ENCODE measurements around the gene SKIL. TPM values are rescaled to one million over a fixed set of nuclear protein-coding genes. Genes with fewer than 3 reads are reported as not detected.

SKIL gene
- total RNA-seq, 1 donor from 2014 or later, result 123 TPM

DNA sequence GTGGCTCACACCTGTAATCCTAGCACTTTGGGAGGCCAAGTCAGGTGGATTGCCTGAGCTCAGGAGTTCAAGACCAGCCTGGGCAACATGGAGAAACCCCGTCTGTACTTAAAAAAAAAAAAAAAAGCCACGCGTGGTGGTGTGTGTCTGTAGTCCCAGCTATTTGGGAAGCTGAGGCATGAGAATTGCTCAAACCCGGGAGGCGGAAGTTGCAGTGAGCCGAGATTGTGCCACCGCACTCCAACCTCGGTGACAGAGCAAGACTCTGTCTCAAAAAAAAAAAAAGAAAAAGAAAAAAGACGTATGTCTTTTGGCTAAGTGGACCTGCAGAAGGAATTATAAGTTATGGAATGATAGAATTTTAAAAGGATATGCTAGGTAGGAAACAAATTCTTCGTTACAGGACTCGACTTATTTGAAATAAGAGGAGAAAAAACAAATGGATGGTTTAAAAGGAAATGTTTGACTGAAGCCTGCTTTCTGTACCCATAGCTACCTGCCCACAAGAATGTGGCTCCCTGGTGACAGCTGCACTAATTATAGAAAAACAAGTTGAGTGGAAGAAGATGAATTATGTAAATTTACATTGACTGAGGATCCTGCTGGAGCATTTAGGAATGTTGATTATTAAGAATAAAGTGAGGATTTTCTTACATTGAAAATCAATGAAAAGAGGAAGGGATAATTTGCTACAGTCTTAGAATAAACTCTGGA, 36.0 kb upstream of the SKIL start:
- H3K27ac Mint-ChIP-seq, result no peak overlapping the region
- TF ChIP-seq, protein P1, sequence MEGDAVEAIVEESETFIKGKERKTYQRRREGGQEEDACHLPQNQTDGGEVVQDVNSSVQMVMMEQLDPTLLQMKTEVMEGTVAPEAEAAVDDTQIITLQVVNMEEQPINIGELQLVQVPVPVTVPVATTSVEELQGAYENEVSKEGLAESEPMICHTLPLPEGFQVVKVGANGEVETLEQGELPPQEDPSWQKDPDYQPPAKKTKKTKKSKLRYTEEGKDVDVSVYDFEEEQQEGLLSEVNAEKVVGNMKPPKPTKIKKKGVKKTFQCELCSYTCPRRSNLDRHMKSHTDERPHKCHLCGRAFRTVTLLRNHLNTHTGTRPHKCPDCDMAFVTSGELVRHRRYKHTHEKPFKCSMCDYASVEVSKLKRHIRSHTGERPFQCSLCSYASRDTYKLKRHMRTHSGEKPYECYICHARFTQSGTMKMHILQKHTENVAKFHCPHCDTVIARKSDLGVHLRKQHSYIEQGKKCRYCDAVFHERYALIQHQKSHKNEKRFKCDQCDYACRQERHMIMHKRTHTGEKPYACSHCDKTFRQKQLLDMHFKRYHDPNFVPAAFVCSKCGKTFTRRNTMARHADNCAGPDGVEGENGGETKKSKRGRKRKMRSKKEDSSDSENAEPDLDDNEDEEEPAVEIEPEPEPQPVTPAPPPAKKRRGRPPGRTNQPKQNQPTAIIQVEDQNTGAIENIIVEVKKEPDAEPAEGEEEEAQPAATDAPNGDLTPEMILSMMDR (IDR thresholded peaks at IDR 0.05), result no peak
- ChIA-PET POLR2A (interaction anchor here (1.6 kb wide), 1 partner anchor 35 kb away, joined by 5 read pairs; the partner anchor contains the start of gene SKIL), CTCF (no interaction called here)
- H3K9me3 Mint-ChIP-seq, result no peaks in the 10 kb centered on the region
- no peaks in the 10 kb centered on the region for H3K36me3 Mint-ChIP-seq (ENCODE audit: low read depth)
- ATAC-seq (ENCODE audit: low read depth), result no peak
- DNase-seq, result no peak
- H3K27me3 Mint-ChIP-seq, result no peaks in the 10 kb centered on the region
- peaks cover 4% of the 10 kb centered on the region for H3K4me1 Mint-ChIP-seq
- no peak overlapping the region for H3K4me3 Mint-ChIP-seq
- intact Hi-C loops (cut with micrococcal nuclease), result no loop called here

DNA sequence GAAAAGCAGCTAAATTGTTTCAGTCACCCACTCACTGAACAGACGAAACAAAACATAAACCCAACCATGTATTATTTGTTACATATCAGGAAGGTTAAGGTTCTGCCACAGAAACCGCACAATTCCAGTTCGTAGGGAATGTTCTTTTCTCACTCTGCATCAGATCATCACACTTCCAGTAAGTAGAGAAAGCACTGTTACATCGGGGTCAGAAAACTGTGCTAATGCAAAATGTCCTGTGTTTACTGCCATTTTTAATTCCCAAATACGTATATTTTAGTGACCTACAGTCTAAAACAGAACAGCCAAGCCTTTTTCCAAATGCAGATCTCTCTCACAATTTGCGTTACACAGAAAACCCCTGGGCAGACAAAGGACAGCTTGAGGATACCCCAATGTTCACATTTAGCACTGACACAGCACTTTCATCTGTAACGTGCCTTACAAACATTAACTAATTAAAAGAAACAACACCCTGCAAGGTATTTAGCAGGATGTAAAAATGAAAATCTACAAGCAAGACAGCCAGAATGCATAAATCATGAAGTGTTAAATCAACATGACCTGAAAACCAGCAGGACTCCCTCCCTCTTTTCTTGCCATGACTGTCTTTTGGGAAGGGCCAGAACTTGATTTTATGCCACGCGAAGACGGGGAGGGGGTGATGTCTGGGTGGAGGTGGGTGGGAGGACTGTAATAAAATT, 34.8 kb upstream of the SKIL start:
- ChIA-PET POLR2A (no interaction called here), CTCF (no interaction called here)
- no peak for ATAC-seq (ENCODE audit: low read depth)
- no peak overlapping the region for H3K27ac Mint-ChIP-seq
- H3K36me3 Mint-ChIP-seq (ENCODE audit: low read depth), result no peaks in the 10 kb centered on the region
- H3K4me1 Mint-ChIP-seq, result peaks cover 9% of the 10 kb centered on the region
- TF ChIP-seq, protein P1 (IDR thresholded peaks at IDR 0.05), result no peak
- H3K9me3 Mint-ChIP-seq, result no peaks in the 10 kb centered on the region
- no peak for DNase-seq
- no peaks in the 10 kb centered on the region for H3K27me3 Mint-ChIP-seq
- intact Hi-C loops (cut with micrococcal nuclease), result no loop called here
- no peak overlapping the region for H3K4me3 Mint-ChIP-seq

DNA sequence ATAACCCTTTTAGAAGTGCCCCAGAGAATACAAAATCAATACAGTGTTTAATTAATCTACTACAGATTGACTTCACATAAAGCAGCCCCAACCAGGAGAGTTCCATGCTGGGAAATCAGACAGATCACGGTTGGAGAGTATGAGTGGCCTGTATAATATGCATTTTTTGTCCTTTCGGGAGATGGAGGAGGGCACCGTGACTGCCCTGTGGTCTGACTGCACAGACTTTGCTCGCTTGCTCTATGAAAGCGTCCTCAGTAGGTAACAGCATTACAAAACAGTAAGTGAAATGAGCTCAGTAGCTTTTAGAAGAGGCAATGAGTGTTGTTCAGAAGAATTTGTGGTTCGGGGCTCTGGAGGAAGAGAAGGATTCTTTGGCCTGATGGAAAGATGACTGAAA, 34.2 kb upstream of the SKIL start:
- Mint-ChIP-seq H3K9me3 (peaks cover 3% of the 10 kb centered on the region), H3K4me3 (no peak overlapping the region), H3K36me3 (ENCODE audit: low read depth) (no peaks in the 10 kb centered on the region), H3K27ac (no peak overlapping the region), H3K4me1 (peaks cover 9% of the 10 kb centered on the region), H3K27me3 (no peaks in the 10 kb centered on the region)
- TF ChIP-seq, protein P1 (IDR thresholded peaks at IDR 0.05), result no peak
- ChIA-PET CTCF (interaction anchor here (0.6 kb wide), 1 partner anchor 37 kb away, joined by 4 read pairs; no protein-coding TSS in a partner anchor), POLR2A (interaction anchor here (2.3 kb wide), 1 partner anchor 34 kb away, joined by 8 read pairs; the partner anchor contains the start of gene SKIL)
- DNase-seq (no peak), ATAC-seq (ENCODE audit: low read depth) (no peak)
- intact Hi-C loops (cut with micrococcal nuclease), result no loop called here

DNA sequence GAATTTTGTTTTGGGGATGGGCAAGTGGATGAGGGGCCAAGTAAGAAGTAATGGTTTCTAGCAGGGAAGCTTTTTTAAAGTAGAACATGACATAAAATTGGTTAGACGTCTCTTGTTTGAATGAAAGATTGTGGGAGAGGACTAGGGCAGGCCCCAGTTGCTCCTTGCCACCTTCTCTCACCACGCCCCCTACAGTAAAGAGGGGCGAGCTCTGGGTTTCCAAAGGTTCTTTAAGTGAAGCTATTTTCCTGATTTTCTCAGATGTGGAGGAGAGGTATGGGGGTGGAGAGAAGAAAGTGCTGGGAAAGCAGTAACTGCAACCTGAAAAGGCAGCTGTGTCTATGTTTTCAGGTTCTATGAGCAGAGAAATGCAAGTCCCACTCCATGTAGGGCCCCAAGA, 32.6 kb upstream of the SKIL start:
- H3K4me1 Mint-ChIP-seq, result peaks cover 10% of the 10 kb centered on the region
- TF ChIP-seq, protein P1 (IDR thresholded peaks at IDR 0.05), result no peak
- no peak overlapping the region for H3K4me3 Mint-ChIP-seq
- H3K36me3 Mint-ChIP-seq (ENCODE audit: low read depth), result no peaks in the 10 kb centered on the region
- H3K9me3 Mint-ChIP-seq, result peaks cover 3% of the 10 kb centered on the region
- ATAC-seq (ENCODE audit: low read depth) (no peak), DNase-seq (no peak)
- CTCF ChIA-PET, result interaction anchor here (0.7 kb wide), 1 partner anchor 60 kb away, joined by 3 read pairs; no protein-coding TSS in a partner anchor
- H3K27me3 Mint-ChIP-seq, result no peaks in the 10 kb centered on the region
- intact Hi-C loops (cut with micrococcal nuclease), result no loop called here
- POLR2A ChIA-PET, result interaction anchor here (1.7 to 2.3 kb wide), 2 partner anchors 31 to 33 kb away, joined by 4 to 8 read pairs; partner anchors contain the start of gene SKIL
- no peak overlapping the region for H3K27ac Mint-ChIP-seq
